ENCODE measurements around the gene KCNMA1.

KCNMA1 gene

GRCh38 chr10:77204171-77204570 is 433.4 kb downstream of the KCNMA1 start:
- H3K36me3 ChIP-seq (ENCODE audit: control insufficient read depth, low read depth, low read length) = no peaks in the 10 kb centered on the region
- H3K27me3 ChIP-seq (ENCODE audit: control insufficient read depth, insufficient read depth, low read length) = no peaks in the 10 kb centered on the region
- no peaks in the 10 kb centered on the region for H3K4me1 ChIP-seq (ENCODE audit: control insufficient read depth, low read depth, low read length)
- no peaks in the 10 kb centered on the region for H3K9me3 ChIP-seq (ENCODE audit: control insufficient read depth, low read depth, low read length)
- H3K9ac ChIP-seq (ENCODE audit: low read length) = no peak overlapping the region
- no peak overlapping the region for H3K27ac ChIP-seq (ENCODE audit: low read length)
- H3K4me3 ChIP-seq (ENCODE audit: low read length) = no peak overlapping the region

GRCh38 chr10:77202857-77203256 is 434.8 kb downstream of the KCNMA1 start:
- H3K4me3 ChIP-seq (ENCODE audit: low read length) = no peak overlapping the region
- H3K27me3 ChIP-seq (ENCODE audit: control insufficient read depth, insufficient read depth, low read length) = no peaks in the 10 kb centered on the region
- no peak overlapping the region for H3K9ac ChIP-seq (ENCODE audit: low read length)
- no peak overlapping the region for H3K27ac ChIP-seq (ENCODE audit: low read length)
- H3K4me1 ChIP-seq (ENCODE audit: control insufficient read depth, low read depth, low read length) = no peaks in the 10 kb centered on the region
- no peaks in the 10 kb centered on the region for H3K36me3 ChIP-seq (ENCODE audit: control insufficient read depth, low read depth, low read length)
- no peaks in the 10 kb centered on the region for H3K9me3 ChIP-seq (ENCODE audit: control insufficient read depth, low read depth, low read length)

GRCh38 chr10:77201135-77202106 is 436.2 kb downstream of the KCNMA1 start:
- Histone ChIP-seq H3K36me3 (ENCODE audit: control insufficient read depth, low read depth, low read length) (no peaks in the 10 kb centered on the region), H3K4me3 (ENCODE audit: low read length) (no peak overlapping the region), H3K4me1 (ENCODE audit: control insufficient read depth, low read depth, low read length) (no peaks in the 10 kb centered on the region), H3K9me3 (ENCODE audit: control insufficient read depth, low read depth, low read length) (no peaks in the 10 kb centered on the region), H3K27me3 (ENCODE audit: control insufficient read depth, insufficient read depth, low read length) (no peaks in the 10 kb centered on the region), H3K9ac (ENCODE audit: low read length) (no peak overlapping the region), H3K27ac (ENCODE audit: low read length) (no peak overlapping the region)

GRCh38 chr10:77197544-77197943 is 440.1 kb downstream of the KCNMA1 start:
- Histone ChIP-seq H3K27me3 (ENCODE audit: control insufficient read depth, insufficient read depth, low read length) (no peaks in the 10 kb centered on the region), H3K27ac (ENCODE audit: low read length) (no peak overlapping the region), H3K4me1 (ENCODE audit: control insufficient read depth, low read depth, low read length) (no peaks in the 10 kb centered on the region), H3K4me3 (ENCODE audit: low read length) (no peak overlapping the region), H3K9ac (ENCODE audit: low read length) (no peak overlapping the region), H3K36me3 (ENCODE audit: control insufficient read depth, low read depth, low read length) (no peaks in the 10 kb centered on the region), H3K9me3 (ENCODE audit: control insufficient read depth, low read depth, low read length) (no peaks in the 10 kb centered on the region)

- Histone ChIP-seq H3K27me3 (ENCODE audit: control insufficient read depth, insufficient read depth, low read length) (no peaks in the 10 kb centered on the region), H3K4me1 (ENCODE audit: control insufficient read depth, low read depth, low read length) (no peaks in the 10 kb centered on the region), H3K36me3 (ENCODE audit: control insufficient read depth, low read depth, low read length) (no peaks in the 10 kb centered on the region), H3K9ac (ENCODE audit: low read length) (no peak overlapping the region), H3K27ac (ENCODE audit: low read length) (no peak overlapping the region), H3K4me3 (ENCODE audit: low read length) (no peak overlapping the region), H3K9me3 (ENCODE audit: control insufficient read depth, low read depth, low read length) (no peaks in the 10 kb centered on the region)
These were observed 441.0 kb downstream of the KCNMA1 start for GRCh38 chr10:77196614-77197013.

GRCh38 chr10:77195101-77195500 is 442.5 kb downstream of the KCNMA1 start:
- no peaks in the 10 kb centered on the region for H3K4me1 ChIP-seq (ENCODE audit: control insufficient read depth, low read depth, low read length)
- H3K27me3 ChIP-seq (ENCODE audit: control insufficient read depth, insufficient read depth, low read length) = no peaks in the 10 kb centered on the region
- H3K4me3 ChIP-seq (ENCODE audit: low read length) = no peak overlapping the region
- no peak overlapping the region for H3K27ac ChIP-seq (ENCODE audit: low read length)
- no peak overlapping the region for H3K9ac ChIP-seq (ENCODE audit: low read length)
- H3K9me3 ChIP-seq (ENCODE audit: control insufficient read depth, low read depth, low read length) = no peaks in the 10 kb centered on the region
- H3K36me3 ChIP-seq (ENCODE audit: control insufficient read depth, low read depth, low read length) = no peaks in the 10 kb centered on the region

GRCh38 chr10:77193001-77193400 is 444.6 kb downstream of the KCNMA1 start:
- H3K4me3 ChIP-seq (ENCODE audit: low read length) = no peak overlapping the region
- H3K27ac ChIP-seq (ENCODE audit: low read length) = no peak overlapping the region
- H3K4me1 ChIP-seq (ENCODE audit: control insufficient read depth, low read depth, low read length) = no peaks in the 10 kb centered on the region
- no peaks in the 10 kb centered on the region for H3K36me3 ChIP-seq (ENCODE audit: control insufficient read depth, low read depth, low read length)
- H3K9ac ChIP-seq (ENCODE audit: low read length) = no peak overlapping the region
- H3K9me3 ChIP-seq (ENCODE audit: control insufficient read depth, low read depth, low read length) = no peaks in the 10 kb centered on the region
- no peaks in the 10 kb centered on the region for H3K27me3 ChIP-seq (ENCODE audit: control insufficient read depth, insufficient read depth, low read length)

GRCh38 chr10:77192402-77192801 is 445.2 kb downstream of the KCNMA1 start:
- H3K4me3 ChIP-seq (ENCODE audit: low read length) = no peak overlapping the region
- no peaks in the 10 kb centered on the region for H3K36me3 ChIP-seq (ENCODE audit: control insufficient read depth, low read depth, low read length)
- no peak overlapping the region for H3K27ac ChIP-seq (ENCODE audit: low read length)
- no peaks in the 10 kb centered on the region for H3K4me1 ChIP-seq (ENCODE audit: control insufficient read depth, low read depth, low read length)
- no peaks in the 10 kb centered on the region for H3K27me3 ChIP-seq (ENCODE audit: control insufficient read depth, insufficient read depth, low read length)
- H3K9ac ChIP-seq (ENCODE audit: low read length) = no peak overlapping the region
- no peaks in the 10 kb centered on the region for H3K9me3 ChIP-seq (ENCODE audit: control insufficient read depth, low read depth, low read length)

GRCh38 chr10:77191324-77192049 is 446.1 kb downstream of the KCNMA1 start:
- no peak overlapping the region for H3K27ac ChIP-seq (ENCODE audit: low read length)
- H3K27me3 ChIP-seq (ENCODE audit: control insufficient read depth, insufficient read depth, low read length) = no peaks in the 10 kb centered on the region
- H3K9me3 ChIP-seq (ENCODE audit: control insufficient read depth, low read depth, low read length) = no peaks in the 10 kb centered on the region
- no peaks in the 10 kb centered on the region for H3K36me3 ChIP-seq (ENCODE audit: control insufficient read depth, low read depth, low read length)
- H3K9ac ChIP-seq (ENCODE audit: low read length) = no peak overlapping the region
- H3K4me1 ChIP-seq (ENCODE audit: control insufficient read depth, low read depth, low read length) = no peaks in the 10 kb centered on the region
- H3K4me3 ChIP-seq (ENCODE audit: low read length) = no peak overlapping the region

- no peaks in the 10 kb centered on the region for H3K9me3 ChIP-seq (ENCODE audit: control insufficient read depth, low read depth, low read length)
- H3K4me1 ChIP-seq (ENCODE audit: control insufficient read depth, low read depth, low read length) = peaks cover 6% of the 10 kb centered on the region
- no peak overlapping the region for H3K27ac ChIP-seq (ENCODE audit: low read length)
- H3K4me3 ChIP-seq (ENCODE audit: low read length) = no peak overlapping the region
- no peaks in the 10 kb centered on the region for H3K36me3 ChIP-seq (ENCODE audit: control insufficient read depth, low read depth, low read length)
- H3K27me3 ChIP-seq (ENCODE audit: control insufficient read depth, insufficient read depth, low read length) = no peaks in the 10 kb centered on the region
- H3K9ac ChIP-seq (ENCODE audit: low read length) = no peak overlapping the region
These were observed 447.3 kb downstream of the KCNMA1 start for GRCh38 chr10:77190291-77190690.

GRCh38 chr10:77189520-77189919 is 448.1 kb downstream of the KCNMA1 start:
- H3K9ac ChIP-seq (ENCODE audit: low read length) = no peak overlapping the region
- H3K36me3 ChIP-seq (ENCODE audit: control insufficient read depth, low read depth, low read length) = no peaks in the 10 kb centered on the region
- H3K4me3 ChIP-seq (ENCODE audit: low read length) = no peak overlapping the region
- H3K9me3 ChIP-seq (ENCODE audit: control insufficient read depth, low read depth, low read length) = no peaks in the 10 kb centered on the region
- H3K4me1 ChIP-seq (ENCODE audit: control insufficient read depth, low read depth, low read length) = peaks cover 9% of the 10 kb centered on the region
- H3K27me3 ChIP-seq (ENCODE audit: control insufficient read depth, insufficient read depth, low read length) = no peaks in the 10 kb centered on the region
- no peak overlapping the region for H3K27ac ChIP-seq (ENCODE audit: low read length)

Measured in iPS-18a (cell line).